ENCODE data around the gene B3GALT6.

B3GALT6 gene

DNA sequence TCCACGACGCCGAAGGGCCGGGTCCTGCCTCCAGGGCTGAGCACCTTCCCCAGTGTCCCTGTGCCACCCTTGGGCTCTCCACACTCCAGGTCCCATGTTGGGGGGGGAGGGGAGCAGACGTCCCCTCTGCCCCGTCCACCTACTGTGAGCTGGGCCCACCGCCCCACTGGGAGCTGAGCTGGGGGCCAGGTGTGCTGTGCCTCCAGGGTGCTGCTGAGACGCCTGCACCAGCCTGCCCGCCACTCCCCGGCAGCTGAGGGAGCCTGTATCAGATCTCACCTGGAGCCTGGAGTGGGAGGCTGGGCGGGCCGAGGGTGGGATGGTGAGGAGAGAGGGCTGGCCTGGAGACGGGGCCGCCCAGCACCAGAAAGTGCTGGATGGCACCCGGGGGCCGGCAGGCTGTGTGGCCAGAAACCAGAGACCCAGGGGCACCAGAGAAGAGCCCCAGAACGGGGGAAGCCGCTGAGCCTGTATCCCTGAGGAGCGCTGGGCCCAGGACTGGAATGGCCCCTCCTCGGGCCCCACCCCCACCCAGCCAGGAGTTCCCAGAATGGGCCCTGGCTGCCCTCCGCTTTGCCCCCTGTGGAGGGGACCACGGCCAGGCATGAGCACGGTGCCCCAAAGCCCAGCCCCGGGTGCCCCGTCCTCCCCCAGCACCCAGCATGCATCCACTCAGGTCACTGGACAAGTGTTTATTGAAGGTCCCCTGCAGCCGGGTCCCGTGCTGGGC is 29.0 kb upstream of the B3GALT6 start:
- no peak for DNase-seq

- DNase-seq: no peak
Measured at GRCh38 chr1:1203561-1204424, 28.2 kb upstream of the B3GALT6 start.

GRCh38 chr1:1204425-1204920 is 27.6 kb upstream of the B3GALT6 start:
- DNase-seq: no peak

DNA sequence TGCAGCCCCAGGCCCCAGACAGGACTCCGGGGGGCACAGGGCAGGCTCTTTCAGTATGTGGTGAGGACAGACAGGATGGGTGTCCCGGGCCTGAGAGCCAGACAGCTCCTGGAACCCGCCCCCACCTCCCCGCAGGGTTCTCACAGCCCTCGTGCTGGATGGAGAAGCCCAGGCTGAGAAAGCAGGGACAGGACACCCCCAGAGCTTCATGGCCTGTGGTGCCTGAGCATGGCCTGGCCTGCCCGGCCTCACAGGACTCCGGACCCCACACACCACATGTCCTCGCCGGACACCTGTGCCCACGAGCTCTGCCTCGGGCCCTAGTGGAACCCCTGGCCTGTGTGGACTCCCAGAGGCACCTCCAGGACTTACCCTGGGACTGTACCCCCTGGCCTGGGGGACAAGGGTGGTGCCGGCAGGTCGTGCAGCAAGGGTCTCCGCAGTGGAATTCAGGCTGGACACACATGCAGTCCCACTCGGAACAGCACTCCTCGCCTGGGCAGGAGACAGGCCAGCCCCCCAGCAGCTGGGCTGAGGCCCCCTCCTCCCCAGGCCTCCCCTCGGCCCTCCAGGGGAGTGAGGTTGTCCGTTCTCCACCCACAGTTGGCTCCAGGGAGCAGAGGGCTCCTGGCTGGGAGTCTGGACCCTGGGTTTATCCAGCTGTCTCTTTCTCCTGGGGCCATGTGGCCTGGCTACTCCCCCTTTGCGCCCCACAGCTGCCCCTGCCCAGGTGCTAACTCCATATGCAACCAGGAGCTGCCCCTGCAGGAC is 26.9 kb upstream of the B3GALT6 start:
- no peak for DNase-seq

GRCh38 chr1:1205769-1206375 is 26.2 kb upstream of the B3GALT6 start:
- DNase-seq: no peak

- DNase-seq: no peak
Measured at GRCh38 chr1:1206376-1206965, 25.6 kb upstream of the B3GALT6 start, which contains the start of gene TNFRSF18. TNFRSF18 (minus strand) TSS chr1:1206592; CDS start chr1:1206571, 21 bp downstream.

DNA sequence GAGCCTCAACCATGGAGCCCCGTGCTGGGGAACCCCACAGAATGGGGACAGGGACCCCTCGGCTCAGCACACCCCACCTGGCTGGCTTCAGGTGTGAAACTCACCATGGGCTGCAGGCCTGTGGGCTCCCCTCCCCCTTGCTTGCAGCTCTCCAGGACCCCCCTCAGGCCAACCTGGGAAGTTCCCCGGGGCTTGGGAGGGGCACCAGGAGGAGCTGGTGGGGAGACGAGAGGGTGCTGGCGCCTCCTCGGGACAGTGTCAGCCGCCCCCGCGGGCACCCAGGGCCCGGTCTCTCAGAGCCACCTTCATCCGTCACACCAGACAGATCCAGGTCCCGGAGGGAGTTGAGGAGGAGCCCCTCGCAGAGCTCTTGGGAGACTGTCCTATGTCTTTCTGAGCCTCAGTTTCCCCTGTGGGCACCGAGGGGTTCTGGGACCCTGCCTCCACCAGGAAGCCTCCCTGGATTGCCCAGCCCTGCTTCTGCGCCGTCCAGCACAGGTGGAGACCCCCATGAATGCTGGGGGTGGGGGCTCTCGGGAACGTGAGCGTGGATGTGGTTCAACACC is 25.0 kb upstream of the B3GALT6 start:
- DNase-seq: no peak

DNA sequence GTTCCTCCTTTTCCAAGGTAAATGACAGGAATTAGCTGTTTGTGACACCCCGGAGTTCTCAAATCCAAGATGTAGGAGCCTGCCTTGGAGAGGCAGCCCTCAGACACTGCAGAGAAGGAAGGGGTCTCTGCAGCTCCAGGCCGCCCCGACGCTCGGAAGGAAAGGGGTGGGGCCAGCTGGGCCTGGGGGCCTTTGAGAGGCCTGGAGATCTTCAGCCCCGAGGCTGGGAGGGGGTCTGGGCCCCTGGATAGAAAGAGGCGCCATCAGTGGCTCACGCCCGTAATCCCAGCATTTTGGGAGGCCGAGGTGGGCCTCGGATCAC is 24.5 kb upstream of the B3GALT6 start:
- no peak for DNase-seq

GRCh38 chr1:1208713-1209433 is 23.2 kb upstream of the B3GALT6 start:
- peak; percentile 32 for DNase-seq

- no peak for DNase-seq
Measured at GRCh38 chr1:1210726-1211540, 21.1 kb upstream of the B3GALT6 start.

- DNase-seq: no peak
Measured at GRCh38 chr1:1211541-1212441, 20.2 kb upstream of the B3GALT6 start.

DNA sequence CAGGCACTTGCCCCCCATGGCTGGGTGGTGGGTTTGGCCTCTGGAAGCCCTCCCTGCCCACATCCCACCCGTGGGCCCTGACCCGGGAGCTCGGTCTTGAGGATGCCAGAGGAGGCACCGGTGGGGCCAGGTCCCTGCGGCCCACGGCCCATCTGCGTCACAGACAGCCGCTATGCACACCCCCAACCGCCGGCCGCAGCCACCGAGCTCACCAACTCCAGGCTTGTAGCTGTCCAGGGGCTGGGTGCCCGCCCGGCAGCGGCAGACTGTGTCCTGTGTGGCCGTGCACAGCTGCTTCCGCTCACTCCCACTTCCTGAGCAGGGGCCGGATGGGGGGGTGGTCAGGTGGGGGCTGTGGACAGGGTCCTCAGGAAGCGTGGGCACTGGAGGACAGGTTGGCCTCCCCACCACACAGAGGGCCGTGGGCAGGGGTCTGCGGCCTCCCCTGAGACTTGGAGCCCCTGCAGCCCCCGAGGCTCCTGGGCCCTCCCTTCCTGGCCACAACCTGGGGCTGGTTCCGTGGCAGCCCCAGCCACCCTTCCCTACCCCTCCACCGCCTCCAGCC is 19.2 kb upstream of the B3GALT6 start:
- DNase-seq: peak; percentile 36

- DNase-seq: peak; percentile 43
Measured at GRCh38 chr1:1213345-1214265, 18.4 kb upstream of the B3GALT6 start, which contains the start of gene TNFRSF4. TNFRSF4 (minus strand) TSS chr1:1214153; CDS start chr1:1214127, 26 bp downstream.

DNA sequence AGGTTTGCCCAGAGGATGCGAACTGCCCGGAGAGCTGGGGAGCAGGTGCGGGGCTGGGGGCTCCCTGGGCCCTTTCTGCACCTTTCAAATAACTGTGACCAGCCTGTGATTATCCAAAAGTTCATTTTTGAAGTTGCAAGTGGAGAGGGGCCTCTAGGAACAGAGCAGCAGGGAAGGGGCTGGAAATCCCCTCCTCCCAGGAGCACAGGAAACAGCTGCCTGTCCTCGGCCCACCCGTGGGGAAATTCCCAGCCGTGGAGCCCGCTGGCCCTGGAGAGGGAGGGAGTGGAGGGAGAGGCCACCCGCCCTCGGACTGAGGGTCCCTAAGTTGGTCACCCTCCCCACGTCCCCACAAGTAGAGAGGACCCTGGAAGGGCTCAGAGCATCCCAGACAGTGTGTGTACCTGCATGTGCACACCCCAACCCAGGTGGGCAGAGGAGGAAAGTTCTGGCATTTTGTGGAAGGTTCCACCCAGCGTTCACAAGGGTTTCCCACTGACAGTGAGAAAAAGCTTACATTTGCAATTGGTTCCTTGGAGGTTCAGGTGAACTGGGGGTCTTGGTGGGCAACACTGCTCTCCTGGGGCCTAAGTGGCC is 16.9 kb upstream of the B3GALT6 start:
- DNase-seq: peak; percentile 19

GRCh38 chr1:1215881-1216605 is 16.0 kb upstream of the B3GALT6 start:
- no peak for DNase-seq
